Calu3 (cell line): ENCODE results near the gene ZMYM2. TPM values are rescaled to one million over a fixed set of nuclear protein-coding genes. Genes with fewer than 3 reads are reported as not detected.

ENCODE experiments used
- BruUV-seq: library from RNA; stranded (reverse); fragments of 400-500 nt; replicated peaks from 2 replicates; lab custom pipeline; 2021; lab: Mats Ljungman, UMichigan
- CTCF ChIA-PET: fragments of 300-600 bp; sonication (Branson Sonifier 250); formaldehyde crosslinking; loops from one replicate; lab custom pipeline; 2022; ENCODE audit warnings: antibody characterized with exemption; lab: Charles Lee
- DNase-seq: peaks from one replicate; pipeline ENCODE4 v3.0.0; 2022
- H3K27ac Mint-ChIP-seq: one replicate; pipeline ENCODE4 v1.8.0; 2022; ENCODE audit warnings: mixed read lengths; ENCODE audit not compliant: unreplicated experiment
- H3K27me3 Mint-ChIP-seq: one replicate; pipeline ENCODE4 v1.8.0; 2022; ENCODE audit warnings: mixed read lengths; ENCODE audit not compliant: unreplicated experiment
- H3K36me3 Mint-ChIP-seq: one replicate; pipeline ENCODE4 v1.8.0; 2022; ENCODE audit warnings: mild to moderate bottlenecking, moderate library complexity, mixed read lengths; ENCODE audit not compliant: insufficient read depth, unreplicated experiment
- H3K4me1 Mint-ChIP-seq: one replicate; pipeline ENCODE4 v1.8.0; 2022; ENCODE audit warnings: mild to moderate bottlenecking, low read depth, mixed read lengths; ENCODE audit not compliant: unreplicated experiment
- H3K4me3 Mint-ChIP-seq: one replicate; pipeline ENCODE4 v1.8.0; 2022; ENCODE audit warnings: mild to moderate bottlenecking, low read depth, moderate library complexity, mixed read lengths; ENCODE audit not compliant: unreplicated experiment
- H3K9me3 Mint-ChIP-seq: one replicate; pipeline ENCODE4 v1.8.0; 2022; ENCODE audit warnings: low read depth, mixed read lengths; ENCODE audit not compliant: unreplicated experiment
- CTCF ChIP-seq: fragments of 200-600 bp; IDR thresholded peaks from one replicate; pipeline ENCODE4 v1.8.0; 2022; ENCODE audit warnings: antibody characterized with exemption; ENCODE audit not compliant: unreplicated experiment
- intact Hi-C: fragments of 100-400 bp; cut with micrococcal nuclease; formaldehyde crosslinking; loops from one replicate; pipeline ENCODE4 v1.10.0; 2022; ENCODE audit not compliant: unreplicated experiment
- total RNA-seq: library from RNA; stranded (reverse); gene quantifications from 2 replicates; pipeline ENCODE4 v1.2.3, GENCODE V29; 2022

ZMYM2 gene
- total RNA-seq, 1 experiment from 2014 or later = 53.1 TPM

- no TSS peak for BruUV-seq
- TF ChIP-seq CTCF = no peak
- Mint-ChIP-seq H3K27me3 (no peaks in the 10 kb centered on the region), H3K27ac (no peak overlapping the region), H3K9me3 (no peaks in the 10 kb centered on the region), H3K36me3 (no peaks in the 10 kb centered on the region), H3K4me3 (no peak overlapping the region), H3K4me1 (no peaks in the 10 kb centered on the region)
- intact Hi-C loops = no loop called here
- CTCF ChIA-PET = no interaction called here
- no peak for DNase-seq
These were observed 105.6 kb downstream of the ZMYM2 start for GRCh38 chr13:20064128-20064527.

GRCh38 chr13:20065516-20065915 is 107.0 kb downstream of the ZMYM2 start:
- CTCF ChIA-PET = no interaction called here
- intact Hi-C loops = no loop called here
- Mint-ChIP-seq H3K4me1 (no peaks in the 10 kb centered on the region), H3K27me3 (no peaks in the 10 kb centered on the region), H3K36me3 (no peaks in the 10 kb centered on the region), H3K4me3 (no peak overlapping the region), H3K27ac (no peak overlapping the region), H3K9me3 (no peaks in the 10 kb centered on the region)
- BruUV-seq = no TSS peak
- no peak for DNase-seq
- no peak for TF ChIP-seq CTCF

- no peaks in the 10 kb centered on the region for H3K36me3 Mint-ChIP-seq
- no peaks in the 10 kb centered on the region for H3K9me3 Mint-ChIP-seq
- no peaks in the 10 kb centered on the region for H3K4me1 Mint-ChIP-seq
- intact Hi-C loops = no loop called here
- H3K4me3 Mint-ChIP-seq = no peak overlapping the region
- H3K27me3 Mint-ChIP-seq = no peaks in the 10 kb centered on the region
- no TSS peak for BruUV-seq
- no peak for DNase-seq
- H3K27ac Mint-ChIP-seq = no peak overlapping the region
- TF ChIP-seq CTCF = no peak
- CTCF ChIA-PET = no interaction called here
These were observed 111.4 kb downstream of the ZMYM2 start for GRCh38 chr13:20069956-20070355.

DNA sequence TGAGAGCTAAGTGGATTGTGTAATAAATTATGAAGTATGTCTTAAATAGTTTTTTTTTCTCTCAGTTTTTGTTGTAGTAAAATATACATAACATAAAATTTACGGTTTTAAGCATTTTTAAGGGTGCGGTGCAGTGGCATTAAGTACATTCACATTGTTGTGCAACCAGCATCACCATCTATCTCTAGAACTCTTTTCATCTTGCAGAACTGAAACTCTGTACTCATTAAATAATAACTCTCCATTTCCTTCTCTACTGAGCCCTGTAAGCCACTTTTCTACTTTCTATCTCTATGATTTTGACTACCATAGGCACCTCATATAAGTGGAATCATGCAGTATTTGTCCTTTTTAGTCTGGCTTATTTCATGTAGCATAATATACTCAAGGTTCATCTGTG is 115.2 kb downstream of the ZMYM2 start:
- DNase-seq = no peak
- intact Hi-C loops = no loop called here
- Mint-ChIP-seq H3K27me3 (no peaks in the 10 kb centered on the region), H3K27ac (no peak overlapping the region), H3K36me3 (peaks cover 10% of the 10 kb centered on the region), H3K9me3 (no peaks in the 10 kb centered on the region), H3K4me1 (no peaks in the 10 kb centered on the region), H3K4me3 (no peak overlapping the region)
- BruUV-seq = no TSS peak
- CTCF ChIA-PET = no interaction called here
- no peak for TF ChIP-seq CTCF
